ENCODE results near the gene DIRAS3. TPM values are rescaled to one million over a fixed set of nuclear protein-coding genes. Genes with fewer than 3 reads are reported as not detected.

Gene DIRAS3
- total and polyA plus RNA-seq, 12 donors: 4.9 to 52.7 (median 14.7) TPM

- no peak for DNase-seq
- WGBS, 2 donors: 88 to 91% methylated on average over 8 of the region's 8 CpGs
- Histone ChIP-seq H3K9me3 (peaks cover 0 to 3% (median 0%) of the 10 kb centered on the region in 11 donors), H3K4me3 (no peak overlapping the region), H3K27ac (no peak overlapping the region), H3K27me3 (peaks cover 0 to 30% (median 0%) of the 10 kb centered on the region in 7 donors), H3K36me3 (no peaks in the 10 kb centered on the region), H3K4me1 (no peaks in the 10 kb centered on the region)
- intact Hi-C loops (cut with DNase I): no loop called here
- no peak for ATAC-seq
- TF ChIP-seq, protein P1, sequence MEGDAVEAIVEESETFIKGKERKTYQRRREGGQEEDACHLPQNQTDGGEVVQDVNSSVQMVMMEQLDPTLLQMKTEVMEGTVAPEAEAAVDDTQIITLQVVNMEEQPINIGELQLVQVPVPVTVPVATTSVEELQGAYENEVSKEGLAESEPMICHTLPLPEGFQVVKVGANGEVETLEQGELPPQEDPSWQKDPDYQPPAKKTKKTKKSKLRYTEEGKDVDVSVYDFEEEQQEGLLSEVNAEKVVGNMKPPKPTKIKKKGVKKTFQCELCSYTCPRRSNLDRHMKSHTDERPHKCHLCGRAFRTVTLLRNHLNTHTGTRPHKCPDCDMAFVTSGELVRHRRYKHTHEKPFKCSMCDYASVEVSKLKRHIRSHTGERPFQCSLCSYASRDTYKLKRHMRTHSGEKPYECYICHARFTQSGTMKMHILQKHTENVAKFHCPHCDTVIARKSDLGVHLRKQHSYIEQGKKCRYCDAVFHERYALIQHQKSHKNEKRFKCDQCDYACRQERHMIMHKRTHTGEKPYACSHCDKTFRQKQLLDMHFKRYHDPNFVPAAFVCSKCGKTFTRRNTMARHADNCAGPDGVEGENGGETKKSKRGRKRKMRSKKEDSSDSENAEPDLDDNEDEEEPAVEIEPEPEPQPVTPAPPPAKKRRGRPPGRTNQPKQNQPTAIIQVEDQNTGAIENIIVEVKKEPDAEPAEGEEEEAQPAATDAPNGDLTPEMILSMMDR (IDR thresholded peaks at IDR 0.05): no peak
Observed at GRCh38 chr1:68046423-68046822, 4.0 kb downstream of the DIRAS3 start.

- DNase-seq (no peak), ATAC-seq (no peak)
- no peaks in the 10 kb centered on the region for H3K4me1 ChIP-seq
- TF ChIP-seq, protein P1 (IDR thresholded peaks at IDR 0.05): no peak
- no peak overlapping the region for H3K4me3 ChIP-seq
- no peak overlapping the region for H3K27ac ChIP-seq
- intact Hi-C loops (cut with DNase I): no loop called here
- H3K36me3 ChIP-seq: no peaks in the 10 kb centered on the region
- H3K9me3 ChIP-seq: peaks cover 0 to 2% (median 0%) of the 10 kb centered on the region in 11 donors
- peaks cover 0 to 25% (median 0%) of the 10 kb centered on the region in 7 donors for H3K27me3 ChIP-seq
- 91 to 93% methylated on average over 4 of the region's 4 CpGs for WGBS, 2 donors
Observed at GRCh38 chr1:68045511-68046180, 4.8 kb downstream of the DIRAS3 start.

GRCh38 chr1:68043443-68044090, 6.9 kb downstream of the DIRAS3 start:
- Histone ChIP-seq H3K27ac (no peak overlapping the region), H3K27me3 (peaks cover 0 to 8% (median 0%) of the 10 kb centered on the region in 7 donors), H3K4me1 (no peaks in the 10 kb centered on the region), H3K36me3 (no peaks in the 10 kb centered on the region), H3K9me3 (no peaks in the 10 kb centered on the region), H3K4me3 (no peak overlapping the region)
- intact Hi-C loops (cut with DNase I): no loop called here
- ATAC-seq: no peak
- TF ChIP-seq, protein P1 (IDR thresholded peaks at IDR 0.05): no peak
- no peak for DNase-seq
- WGBS, 2 donors: 94% methylated on average over 22 of the region's 22 CpGs

- H3K4me3 ChIP-seq: no peak overlapping the region
- no peak overlapping the region for H3K27ac ChIP-seq
- intact Hi-C loops (cut with DNase I): no loop called here
- no peaks in the 10 kb centered on the region for H3K27me3 ChIP-seq
- 79 to 82% methylated on average over 2 of the region's 2 CpGs for WGBS, 2 donors
- ATAC-seq: no peak
- H3K9me3 ChIP-seq: peaks cover 0 to 6% (median 0%) of the 10 kb centered on the region in 11 donors
- no peak for DNase-seq
- no peaks in the 10 kb centered on the region for H3K36me3 ChIP-seq
- TF ChIP-seq, protein P1 (IDR thresholded peaks at IDR 0.05): no peak
- H3K4me1 ChIP-seq: no peaks in the 10 kb centered on the region
Observed at GRCh38 chr1:68036946-68037345, 13.5 kb downstream of the DIRAS3 start.

Measured in heart right ventricle (tissue), 16 donors.